Coronary artery (tissue), 2 donors: Measurements from ENCODE around the gene CFI.

ENCODE experiments used
- DNase-seq: peaks from one replicate; pipeline ENCODE4 v3.0.0-alpha.2; 2017; ENCODE audit warnings: low spot score
- H3K27ac ChIP-seq, 2 donors: fragments of 200-600 bp; sonication (generic); one replicate each; pipeline ENCODE4 v1.5.1; 2016 to 2019
- H3K4me3 ChIP-seq: fragments of 200-600 bp; sonication (generic); 2 replicates; pipeline ENCODE4 v1.5.1; 2016; ENCODE audit warnings: mild to moderate bottlenecking, moderate library complexity
- TF ChIP-seq, protein P1 (sequence below): fragments of 200-600 bp; sonication (generic); IDR thresholded peaks from one replicate; pipeline ENCODE4 v1.5.1; 2019; ENCODE audit warnings: antibody characterized with exemption

The CFI gene

DNA sequence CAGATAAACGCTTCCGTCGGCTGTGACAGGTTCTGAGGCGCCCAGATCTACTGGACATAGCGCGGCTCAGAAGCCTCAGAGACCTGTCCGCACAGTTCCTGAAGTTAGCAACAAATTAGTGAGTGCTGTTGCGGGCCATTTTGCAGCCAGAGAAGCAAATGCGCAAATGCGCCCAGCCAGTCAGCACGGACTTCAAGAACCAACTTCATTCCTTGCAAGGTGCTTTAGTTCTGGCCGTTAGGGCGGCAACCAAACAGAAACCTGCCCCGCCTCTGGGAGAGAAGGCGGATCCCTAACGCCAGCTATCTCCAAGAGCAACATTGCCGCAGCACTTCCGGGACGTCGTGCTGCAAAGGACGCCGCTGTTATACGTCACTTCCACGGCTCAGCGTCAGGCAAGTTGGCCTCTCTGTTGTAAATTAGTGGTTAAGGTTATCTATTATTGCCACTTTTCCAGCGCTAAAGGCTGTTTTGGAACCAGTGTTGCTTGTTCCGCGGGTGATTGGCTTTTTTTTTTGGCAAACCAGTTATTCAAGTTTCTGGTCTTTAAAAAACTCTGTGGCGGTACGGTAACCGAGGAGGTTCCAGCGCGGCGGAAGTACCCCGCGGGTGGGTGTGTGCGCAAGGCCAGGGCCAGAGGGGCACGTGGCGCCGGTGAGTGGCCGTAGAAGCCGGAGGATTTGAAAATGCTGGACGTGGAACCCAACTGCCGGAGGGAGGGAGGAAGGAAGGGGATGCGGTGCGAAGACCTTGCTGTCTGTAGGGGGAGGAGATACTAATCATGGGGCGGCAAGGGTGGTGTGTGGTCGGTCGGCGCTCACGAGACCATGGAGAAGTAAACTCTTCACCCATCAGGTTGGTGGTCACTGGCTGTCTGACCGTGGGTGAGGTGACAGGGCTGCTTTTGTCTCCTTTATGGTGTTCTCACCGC, 13.6 kb upstream of the CFI start, which contains the start of gene GAR1:
Gene GAR1 (plus strand): TSS at position 612 of the 931 bp plus-strand sequence. CDS start 403 bp downstream, outside the sequence.
- Histone ChIP-seq H3K27ac (peak within 1 kb of the TSS; percentile 50 to 72), H3K4me3 (peak within 1 kb of the TSS; percentile 84)
- peak; percentile 92 for DNase-seq
- TF ChIP-seq, protein P1, sequence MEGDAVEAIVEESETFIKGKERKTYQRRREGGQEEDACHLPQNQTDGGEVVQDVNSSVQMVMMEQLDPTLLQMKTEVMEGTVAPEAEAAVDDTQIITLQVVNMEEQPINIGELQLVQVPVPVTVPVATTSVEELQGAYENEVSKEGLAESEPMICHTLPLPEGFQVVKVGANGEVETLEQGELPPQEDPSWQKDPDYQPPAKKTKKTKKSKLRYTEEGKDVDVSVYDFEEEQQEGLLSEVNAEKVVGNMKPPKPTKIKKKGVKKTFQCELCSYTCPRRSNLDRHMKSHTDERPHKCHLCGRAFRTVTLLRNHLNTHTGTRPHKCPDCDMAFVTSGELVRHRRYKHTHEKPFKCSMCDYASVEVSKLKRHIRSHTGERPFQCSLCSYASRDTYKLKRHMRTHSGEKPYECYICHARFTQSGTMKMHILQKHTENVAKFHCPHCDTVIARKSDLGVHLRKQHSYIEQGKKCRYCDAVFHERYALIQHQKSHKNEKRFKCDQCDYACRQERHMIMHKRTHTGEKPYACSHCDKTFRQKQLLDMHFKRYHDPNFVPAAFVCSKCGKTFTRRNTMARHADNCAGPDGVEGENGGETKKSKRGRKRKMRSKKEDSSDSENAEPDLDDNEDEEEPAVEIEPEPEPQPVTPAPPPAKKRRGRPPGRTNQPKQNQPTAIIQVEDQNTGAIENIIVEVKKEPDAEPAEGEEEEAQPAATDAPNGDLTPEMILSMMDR = no peak

DNA sequence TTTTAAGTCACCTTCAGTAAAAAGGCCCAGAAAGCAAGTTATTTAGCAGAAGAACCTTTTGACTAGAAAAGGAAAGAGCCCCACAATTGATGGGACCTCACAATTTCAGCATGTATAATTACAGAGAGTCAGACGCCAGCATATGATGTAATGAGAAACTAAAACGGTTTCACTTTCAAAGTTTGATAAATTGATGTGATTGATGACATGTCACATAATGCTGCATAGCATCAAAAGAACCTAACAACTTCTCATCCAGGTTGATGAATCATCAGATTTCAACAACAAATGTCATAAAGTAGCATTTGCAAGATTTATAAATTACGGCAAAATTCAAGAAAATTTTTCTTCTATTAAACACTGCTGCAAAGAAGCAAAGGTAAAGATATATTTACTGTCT, 9.9 kb upstream of the CFI start:
- no peak for DNase-seq
- TF ChIP-seq, protein P1 = no peak
- H3K4me3 ChIP-seq = no peak overlapping the region
- no peak overlapping the region for H3K27ac ChIP-seq

DNA sequence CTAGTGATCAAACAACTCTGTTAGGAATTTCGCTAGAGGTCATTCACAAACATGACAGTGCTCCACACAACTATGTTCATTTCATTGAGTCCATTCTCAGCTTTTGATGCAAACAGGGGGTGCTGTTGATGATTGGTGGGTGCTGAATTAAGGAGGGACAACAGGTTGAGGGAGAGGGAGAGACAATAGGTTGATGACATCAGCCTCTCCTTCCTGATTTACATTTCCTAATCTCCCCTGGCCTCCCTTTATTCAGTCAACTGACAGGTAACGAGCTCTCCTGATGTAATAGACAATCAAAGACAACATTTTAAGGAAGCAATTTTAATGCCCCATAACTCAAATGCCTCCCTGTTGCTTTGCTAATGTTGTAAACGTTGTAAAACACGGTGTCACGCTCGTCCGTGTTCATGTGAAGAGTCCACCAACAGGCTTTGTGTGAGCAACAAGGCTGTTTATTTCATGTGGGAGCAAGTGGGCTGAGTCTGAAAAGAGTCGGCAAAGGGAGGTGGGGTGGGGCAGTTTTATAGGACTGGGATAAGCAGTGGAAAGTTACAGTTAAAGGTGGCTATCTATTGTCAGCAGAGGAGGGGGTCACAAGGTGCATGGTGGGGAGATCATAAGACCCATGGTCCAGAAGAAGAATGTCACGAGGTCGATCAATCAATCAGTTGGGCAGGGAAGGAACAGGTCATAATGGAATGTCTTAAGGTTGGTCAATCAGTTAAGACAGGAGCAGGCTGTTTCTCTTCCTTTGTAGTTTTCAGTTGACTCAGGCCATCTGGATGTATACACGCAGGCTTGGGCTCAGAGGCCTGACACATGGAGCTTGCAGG, 9.0 kb upstream of the CFI start:
- TF ChIP-seq, protein P1 = no peak
- Histone ChIP-seq H3K4me3 (no peak overlapping the region), H3K27ac (no peak overlapping the region)
- no peak for DNase-seq

DNA sequence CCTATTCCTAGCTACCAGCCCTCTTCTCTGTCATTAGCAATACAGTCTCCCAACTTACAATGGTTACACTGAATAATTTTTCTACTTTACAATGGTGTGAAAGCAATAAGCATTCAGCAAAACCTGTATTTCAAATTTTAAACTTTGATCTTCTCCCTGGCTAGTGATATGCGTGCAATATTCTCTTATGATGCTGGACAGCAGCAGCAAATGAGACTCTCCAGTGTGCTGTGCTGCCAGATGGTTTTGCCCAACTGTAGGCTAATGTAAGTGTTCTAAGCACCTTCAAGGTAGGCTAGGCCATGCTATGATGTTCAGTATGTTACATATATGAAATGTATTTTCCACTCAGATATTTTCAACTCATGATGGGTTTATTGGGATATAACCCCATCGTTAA, 7.9 kb upstream of the CFI start:
- no peak for DNase-seq
- Histone ChIP-seq H3K27ac (no peak overlapping the region), H3K4me3 (no peak overlapping the region)
- TF ChIP-seq, protein P1 = no peak

DNA sequence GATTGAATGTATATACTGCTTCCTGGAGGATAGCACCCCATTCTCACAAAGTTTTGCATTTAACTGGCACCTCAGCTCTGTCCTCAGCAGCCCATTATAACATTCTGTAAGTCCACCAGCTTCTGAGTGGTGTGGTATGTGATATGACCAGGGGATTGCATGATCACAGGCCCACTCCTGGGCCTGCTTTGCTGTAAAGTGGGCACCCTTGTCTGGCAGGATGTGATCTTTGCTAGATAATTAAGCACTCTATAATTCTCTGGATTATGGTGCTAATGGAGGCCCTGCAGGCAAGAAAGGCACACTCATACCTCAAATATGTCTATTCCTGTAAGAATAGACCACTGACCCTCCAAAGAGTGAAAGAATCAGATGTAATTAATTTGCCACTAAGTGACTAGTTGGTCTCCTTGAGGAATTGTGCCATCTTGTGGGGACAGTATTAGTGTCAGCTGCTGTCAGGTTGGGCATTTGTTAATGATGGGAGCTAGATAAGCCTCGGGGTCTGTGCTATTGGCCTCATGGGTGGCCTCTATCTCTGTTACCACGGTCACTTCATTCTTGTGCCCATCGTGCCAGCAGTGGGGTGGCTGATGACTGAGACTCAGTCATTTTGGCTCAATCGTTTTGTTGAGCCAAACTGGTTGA, 2.2 kb upstream of the CFI start:
- DNase-seq = no peak

DNA sequence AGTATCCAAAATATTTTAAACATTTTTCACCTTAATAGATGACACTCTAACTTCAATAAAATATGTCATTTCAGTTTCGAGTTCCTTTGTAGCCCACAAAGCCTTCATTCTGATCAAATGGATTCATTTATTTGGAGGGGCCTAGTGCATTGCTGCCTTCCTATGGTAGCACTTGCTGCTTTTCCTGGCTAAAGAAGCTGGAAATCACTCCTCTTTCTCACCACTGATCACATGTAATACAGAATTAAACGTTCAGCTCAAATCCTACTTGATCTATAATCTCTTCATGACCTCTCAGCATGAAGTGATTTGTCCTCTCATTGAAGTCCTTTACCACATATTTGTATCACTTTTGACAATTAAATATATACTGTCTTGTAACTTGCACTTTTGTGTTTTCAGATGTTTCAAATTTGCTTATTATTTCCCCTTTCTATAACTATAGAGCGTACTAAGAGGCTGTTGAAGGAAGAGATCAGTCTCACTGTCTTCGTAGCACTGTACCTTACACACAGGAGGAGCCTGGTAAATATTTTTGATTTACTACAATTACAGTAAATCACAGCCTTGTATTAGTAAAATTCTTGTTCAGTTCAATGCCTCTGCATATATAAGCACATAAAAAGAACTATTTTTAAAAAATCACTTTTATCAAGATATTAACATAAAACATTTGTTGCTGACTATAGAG, 555 bp downstream of the CFI start:
- H3K4me3 ChIP-seq = peak overlapping the region; percentile 56
- no peak for DNase-seq
- H3K27ac ChIP-seq = no peak overlapping the region
- TF ChIP-seq, protein P1 = no peak

More for the DNA sequence above, 2.2 kb upstream of the CFI start:
- Histone ChIP-seq H3K4me3 (no peak overlapping the region), H3K27ac (no peak overlapping the region)
- TF ChIP-seq, protein P1 = no peak
